H1 (cell line): ENCODE measurements around the gene VEZT. TPM values are rescaled to one million over a fixed set of nuclear protein-coding genes. Genes with fewer than 3 reads are reported as not detected.

ENCODE experiments used
- CTCF ChIA-PET: fragments of 300-600 bp; sonication (Branson Sonifier 250); formaldehyde crosslinking; loops from one replicate; lab custom pipeline; 2021; ENCODE audit not compliant: partially characterized antibody; lab: Charles Lee
- POLR2A ChIA-PET: fragments of 300-600 bp; sonication (Branson Sonifier 250); formaldehyde crosslinking; loops from one replicate; lab custom pipeline; 2021; ENCODE audit warnings: inconsistent platforms; ENCODE audit not compliant: partially characterized antibody; lab: Charles Lee
- DNase-seq, 2 experiments: peaks; one replicate each; pipeline versions ENCODE4 v3.0.0 to v3.0.0-alpha.2; 2010 to 2022; ENCODE audit warnings: low spot score in 2 of 2, low read depth in 1 of 2, mixed read lengths in 1 of 2
- FAIRE-seq: peaks from 2 replicates; lab custom pipeline; 2011; peaks lifted over from hg19 to GRCh38; lab: Jason Lieb, UNC
- H2AFZ ChIP-seq: 2 replicates; pipeline ENCODE4 v1.8.1; 2012; ENCODE audit warnings: low read length, inconsistent platforms
- H2AK5ac ChIP-seq: 2 replicates; pipeline ENCODE4 v1.6.1; 2013; ENCODE audit warnings: low read depth, low read length
- H2BK120ac ChIP-seq: replicated peaks from 2 replicates; pipeline ENCODE3; 2013; ENCODE audit warnings: low read depth, low read length, inconsistent platforms
- H2BK12ac ChIP-seq: 2 replicates; pipeline ENCODE4 v1.6.1; 2013; ENCODE audit warnings: low read depth, low read length
- H2BK15ac ChIP-seq: 2 replicates; pipeline ENCODE4 v1.6.1; 2013; ENCODE audit warnings: low read length
- H2BK20ac ChIP-seq: 2 replicates; pipeline ENCODE4 v1.6.1; 2013; ENCODE audit warnings: low read length
- H2BK5ac ChIP-seq: 2 replicates; pipeline ENCODE4 v1.6.1; 2013; ENCODE audit warnings: low read depth, low read length
- H3K14ac ChIP-seq: 2 replicates; pipeline ENCODE4 v1.6.1; 2013; ENCODE audit warnings: inconsistent platforms; ENCODE audit not compliant: insufficient read length
- H3K18ac ChIP-seq: 2 replicates; pipeline ENCODE4 v1.6.1; 2013; ENCODE audit warnings: low read length; ENCODE audit errors: extremely low read depth
- H3K23ac ChIP-seq: 2 replicates; pipeline ENCODE4 v1.6.1; 2013; ENCODE audit warnings: inconsistent platforms; ENCODE audit not compliant: insufficient read length
- H3K23me2 ChIP-seq: 2 replicates; pipeline ENCODE4 v1.6.1; 2013; ENCODE audit warnings: low read depth, low read length
- H3K27ac ChIP-seq: 2 replicates; pipeline ENCODE4 v1.6.1; 2011; ENCODE audit warnings: low read depth, low read length, inconsistent platforms
- H3K27me3 ChIP-seq, 4 experiments: replicated peaks in 1 of 4; 1 replicate in 1 of 4; 2 replicates in 3 of 4; pipeline versions ENCODE4 v1.6.1 to v1.8.1; 2011 to 2013; ENCODE audit warnings: low read length in 3 of 4, mild to moderate bottlenecking in 3 of 4, inconsistent platforms in 2 of 4, mixed read lengths in 2 of 4, moderate library complexity in 1 of 4; ENCODE audit not compliant: control insufficient read depth in 3 of 4, insufficient read depth in 3 of 4; ENCODE audit errors: extremely low read depth in 1 of 4
- H3K36me3 ChIP-seq, 4 experiments: 2 replicates each; pipeline versions ENCODE4 v1.6.1 to v1.8.1; 2011 to 2013; ENCODE audit warnings: mild to moderate bottlenecking in 4 of 4, low read length in 3 of 4, moderate library complexity in 2 of 4, control low read depth in 1 of 4, inconsistent platforms in 1 of 4; ENCODE audit not compliant: insufficient read depth in 4 of 4, control insufficient read depth in 2 of 4
- H3K4ac ChIP-seq: replicated peaks from 2 replicates; pipeline ENCODE3; 2013; ENCODE audit warnings: low read length, low read depth, mixed read lengths, inconsistent platforms; ENCODE audit not compliant: insufficient read length
- H3K4me1 ChIP-seq, 4 experiments: replicated peaks in 1 of 4; 1 replicate in 1 of 4; 2 replicates in 3 of 4; pipeline versions ENCODE4 v1.6.1 to v1.8.1; 2011 to 2013; ENCODE audit warnings: low read length in 3 of 4, inconsistent platforms in 2 of 4, mixed read lengths in 1 of 4; ENCODE audit not compliant: insufficient read depth in 4 of 4, control insufficient read depth in 3 of 4
- H3K4me2 ChIP-seq, 2 experiments: 2 replicates each; pipeline versions ENCODE4 v1.6.1 to v1.8.1; 2011 to 2013; ENCODE audit warnings: low read depth in 2 of 2, low read length in 2 of 2, control low read depth in 1 of 2, inconsistent platforms in 1 of 2, mild to moderate bottlenecking in 1 of 2; ENCODE audit not compliant: insufficient read depth in 1 of 2
- H3K4me3 ChIP-seq, 4 experiments: fragments of 200-600, 300-600 bp in 1 of 4; sonication (generic), shearing (Covaris generic), sonication (Bioruptor Twin) in 1 of 4; 2 replicates each; pipeline versions ENCODE4 v1.5.1 to v1.8.1; 2011 to 2016; ENCODE audit warnings: low read length in 4 of 4, low read depth in 3 of 4, control low read depth in 2 of 4, inconsistent platforms in 2 of 4, mild to moderate bottlenecking in 2 of 4, mixed read lengths in 1 of 4, moderate library complexity in 1 of 4; ENCODE audit not compliant: insufficient read depth in 2 of 4; ENCODE audit errors: extremely low read depth in 1 of 4
- H3K56ac ChIP-seq: replicated peaks from 2 replicates; pipeline ENCODE3; 2013; ENCODE audit warnings: low read depth, mild to moderate bottlenecking, mixed read lengths, low read length, inconsistent platforms; ENCODE audit not compliant: insufficient read length
- H3K79me1 ChIP-seq: 2 replicates; pipeline ENCODE4 v1.6.1; 2013; ENCODE audit warnings: low read depth, low read length, control low read depth
- H3K79me2 ChIP-seq, 2 experiments: 2 replicates each; pipeline versions ENCODE4 v1.6.1 to v1.8.1; 2012 to 2013; ENCODE audit warnings: low read length in 2 of 2, mild to moderate bottlenecking in 2 of 2, inconsistent platforms in 1 of 2; ENCODE audit not compliant: insufficient read depth in 2 of 2, control insufficient read depth in 1 of 2
- H3K9ac ChIP-seq, 4 experiments: replicated peaks in 1 of 4; 1 replicate in 1 of 4; 2 replicates in 3 of 4; pipeline versions ENCODE4 v1.6.1 to v1.8.1; 2011 to 2013; ENCODE audit warnings: low read depth in 3 of 4, low read length in 3 of 4, control low read depth in 2 of 4, mild to moderate bottlenecking in 2 of 4, moderate library complexity in 2 of 4, inconsistent platforms in 1 of 4; ENCODE audit errors: extremely low read depth in 1 of 4
- H3K9me3 ChIP-seq, 2 experiments: 2 replicates each; pipeline versions ENCODE4 v1.6.1 to v1.8.1; 2012 to 2013; ENCODE audit warnings: mild to moderate bottlenecking in 2 of 2, moderate library complexity in 2 of 2, control low read depth in 1 of 2, inconsistent platforms in 1 of 2, low read depth in 1 of 2, low read length in 1 of 2, mixed read lengths in 1 of 2; ENCODE audit not compliant: insufficient read depth in 2 of 2
- H4K20me1 ChIP-seq, 2 experiments: replicated peaks in 1 of 2; 2 replicates each; pipeline versions ENCODE3 to v1.8.1; 2011 to 2013; ENCODE audit warnings: inconsistent platforms in 2 of 2, low read length in 2 of 2, mild to moderate bottlenecking in 1 of 2; ENCODE audit not compliant: insufficient read depth in 2 of 2, control insufficient read depth in 1 of 2
- H4K5ac ChIP-seq: 2 replicates; pipeline ENCODE4 v1.6.1; 2013; ENCODE audit warnings: low read length, low read depth, mixed read lengths, inconsistent platforms; ENCODE audit not compliant: insufficient read length
- H4K8ac ChIP-seq: 2 replicates; pipeline ENCODE4 v1.8.0; 2013; ENCODE audit warnings: mild to moderate bottlenecking, moderate library complexity, low read length, inconsistent platforms; ENCODE audit not compliant: insufficient read depth; ENCODE audit errors: extremely low read depth
- H4K91ac ChIP-seq: replicated peaks from 2 replicates; pipeline ENCODE3; 2013; ENCODE audit warnings: low read length, mixed read lengths, inconsistent platforms; ENCODE audit not compliant: insufficient read length
- CHD1 ChIP-seq: IDR thresholded peaks from 2 replicates; pipeline ENCODE4 v1.6.1; 2012; ENCODE audit warnings: low read depth, low read length, improper control_type of control experiment
- E2F6 ChIP-seq: IDR thresholded peaks from 2 replicates; pipeline ENCODE4 v1.6.1; 2012; ENCODE audit warnings: inconsistent platforms
- JUN ChIP-seq: IDR thresholded peaks from 2 replicates; pipeline ENCODE4 v1.6.1; 2011; ENCODE audit warnings: low read depth, mild to moderate bottlenecking, improper control_type of control experiment, low read length
- POLR2AphosphoS5 ChIP-seq: IDR thresholded peaks from 2 replicates; pipeline ENCODE4 v1.6.1; 2011; ENCODE audit warnings: low read depth, low read length
- SP2 ChIP-seq: IDR thresholded peaks from 2 replicates; pipeline ENCODE4 v1.6.1; 2012; ENCODE audit warnings: mild to moderate bottlenecking, low read length, inconsistent platforms
- WGBS, 2 experiments: shearing (Covaris generic) in 1 of 2; methylation state at CpG; one replicate each; pipeline versions ENCODE4 v1.1.6 to v1.1.7; 2013 to 2015; ENCODE audit warnings: low lambda C conversion rate in 2 of 2, mixed read lengths in 2 of 2, inconsistent platforms in 1 of 2, low coverage in 1 of 2, missing lambda C conversion rate in 1 of 2; ENCODE audit not compliant: insufficient replicate concordance in 2 of 2, insufficient coverage in 1 of 2, insufficient read length in 1 of 2; ENCODE audit errors: extremely low coverage in 1 of 2, missing lambda C conversion rate in 1 of 2; 5-methylcytosine and 5-hydroxymethylcytosine counted together
- polyA plus RNA-seq, 7 experiments: library from polyadenylated mRNA; depleted of rRNA in 3 of 7; stranded (reverse) in 5 of 7; unstranded in 2 of 7; fragments of >200 nt in 5 of 7; fragments of 200-250 nt in 2 of 7; gene quantifications; 1 replicate in 5 of 7; 2 replicates in 1 of 7; 4 replicates in 1 of 7; pipeline versions ENCODE4 v1.2.1 to v1.2.3, GENCODE V29; 2011 to 2013; ENCODE audit warnings: missing spikeins in 2 of 7, mixed read lengths in 2 of 7
- total RNA-seq: library from RNA; stranded (reverse); fragmentation: NEBNext Ultra II Directional; extraction: Animal tissue kit (Norgen Biotek cat#: 25700); gene quantifications from 2 replicates; pipeline ENCODE4 v1.2.1, GENCODE V29; 2021
- TF ChIP-seq, protein P1 (sequence below): IDR thresholded peaks from 2 replicates; pipeline ENCODE4 v1.6.1; 2012; ENCODE audit warnings: low read length, inconsistent platforms

Gene VEZT
- total and polyA plus RNA-seq, 2 of the 8 experiments (the other 6 are each of a cell fraction or from before 2014, with no cell fraction given), result 44.0 to 56.1 TPM

DNA sequence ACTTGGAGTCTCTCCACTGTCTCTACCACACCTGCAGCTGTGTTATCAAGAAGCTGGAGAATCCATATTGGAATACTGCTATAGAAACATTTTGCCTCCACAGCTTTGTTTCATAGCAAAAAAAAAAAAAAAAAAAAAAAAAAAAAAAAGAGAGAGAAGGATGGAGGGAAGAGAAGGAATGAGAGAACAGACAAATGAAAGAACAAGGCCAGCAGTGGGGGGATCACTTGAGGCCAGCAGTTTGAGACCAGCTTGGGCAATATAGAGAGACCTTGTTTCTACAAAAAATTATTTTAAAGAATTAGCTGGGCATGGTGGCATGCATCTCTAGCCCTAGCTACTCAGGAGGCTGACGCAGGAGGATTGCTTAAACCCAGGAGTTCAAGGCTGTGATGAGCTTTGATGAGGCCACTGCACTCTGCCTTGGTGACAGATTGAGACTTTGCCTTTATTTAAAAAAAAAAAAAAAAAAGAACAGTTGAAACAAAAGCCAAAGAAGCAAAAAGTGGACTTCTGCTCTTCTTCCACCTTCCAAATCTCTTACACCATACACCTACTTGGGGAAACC is 8.1 kb downstream of the VEZT start:
- Histone ChIP-seq H2AFZ (no peak overlapping the region), H2BK15ac (no peak overlapping the region), H4K20me1 (peaks cover 0 to 5% of the 10 kb centered on the region in 2 experiments), H3K79me2 (peaks cover 10 to 96% of the 10 kb centered on the region in 2 experiments), H3K4me3 (no peak overlapping the region), H3K27me3 (no peaks in the 10 kb centered on the region), H2AK5ac (no peak overlapping the region), H3K23me2 (no peaks in the 10 kb centered on the region), H2BK20ac (no peak overlapping the region), H4K8ac (no peak overlapping the region), H3K79me1 (peaks cover 7% of the 10 kb centered on the region), H3K14ac (no peak overlapping the region), H3K23ac (no peak overlapping the region), H3K9me3 (no peaks in the 10 kb centered on the region), H2BK12ac (no peak overlapping the region), H3K27ac (no peak overlapping the region), H4K91ac (no peak overlapping the region), H3K56ac (no peak overlapping the region), H3K9ac (no peak overlapping the region), H3K4ac (no peak overlapping the region), H4K5ac (no peak overlapping the region), H3K18ac (no peak overlapping the region), H3K4me1 (peaks cover 0 to 5% (median 0%) of the 10 kb centered on the region in 4 experiments; a peak in 1 of 7 replicates), H2BK120ac (no peak overlapping the region), H3K36me3 (peaks cover 0 to 22% (median 3%) of the 10 kb centered on the region in 4 experiments; a peak in 4 of 8 replicates), H2BK5ac (no peak overlapping the region), H3K4me2 (no peak overlapping the region)
- ChIA-PET CTCF (interaction anchor here (0.6 to 1.2 kb wide), 4 partner anchors 33 to 142 kb away, joined by 3 to 4 read pairs (median 3); no protein-coding TSS in a partner anchor), POLR2A (interaction anchor here (0.6 to 1.1 kb wide), 4 partner anchors 8 to 222 kb away, joined by 3 to 6 read pairs (median 3); partner anchors contain the start of gene VEZT)
- DNase-seq, result no peak
- 75% methylated on average over 1 of the region's 1 CpG; no CpG with 5 or more reads in 1 of the 2 experiments for WGBS, 2 experiments
- no peak for FAIRE-seq
- TF ChIP-seq CHD1, result no peak
- no peak for TF ChIP-seq E2F6
- no peak for TF ChIP-seq SP2
- no peak for TF ChIP-seq JUN
- TF ChIP-seq, protein P1, sequence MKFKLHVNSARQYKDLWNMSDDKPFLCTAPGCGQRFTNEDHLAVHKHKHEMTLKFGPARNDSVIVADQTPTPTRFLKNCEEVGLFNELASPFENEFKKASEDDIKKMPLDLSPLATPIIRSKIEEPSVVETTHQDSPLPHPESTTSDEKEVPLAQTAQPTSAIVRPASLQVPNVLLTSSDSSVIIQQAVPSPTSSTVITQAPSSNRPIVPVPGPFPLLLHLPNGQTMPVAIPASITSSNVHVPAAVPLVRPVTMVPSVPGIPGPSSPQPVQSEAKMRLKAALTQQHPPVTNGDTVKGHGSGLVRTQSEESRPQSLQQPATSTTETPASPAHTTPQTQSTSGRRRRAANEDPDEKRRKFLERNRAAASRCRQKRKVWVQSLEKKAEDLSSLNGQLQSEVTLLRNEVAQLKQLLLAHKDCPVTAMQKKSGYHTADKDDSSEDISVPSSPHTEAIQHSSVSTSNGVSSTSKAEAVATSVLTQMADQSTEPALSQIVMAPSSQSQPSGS, result no peak
- TF ChIP-seq POLR2AphosphoS5, result no peak
